Measurements from ENCODE around the gene TIMM17A.

The TIMM17A gene

GRCh38 chr1:201985355-201985754 is 30.1 kb downstream of the TIMM17A start:
- DNase-seq: no peak

DNA sequence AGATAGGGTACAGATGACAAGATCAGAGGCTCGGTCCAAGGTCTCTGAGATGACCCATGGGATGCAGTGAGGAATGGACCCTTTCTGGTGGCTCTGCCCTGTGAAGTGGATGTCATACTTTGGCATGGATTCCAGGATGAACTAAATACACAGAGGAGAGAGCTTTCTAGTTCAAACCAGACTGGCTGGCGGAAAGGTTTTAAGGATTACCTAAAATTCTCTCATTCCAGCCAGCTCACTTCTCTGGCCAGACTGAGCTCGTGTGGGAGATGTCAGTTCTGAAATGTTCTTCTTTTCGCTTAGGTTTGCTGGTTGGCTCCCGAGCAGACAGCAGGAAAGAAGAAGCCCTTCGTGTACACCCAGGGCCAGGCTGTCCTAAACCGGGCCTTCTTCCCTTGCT is 33.3 kb downstream of the TIMM17A start:
- DNase-seq: no peak

DNA sequence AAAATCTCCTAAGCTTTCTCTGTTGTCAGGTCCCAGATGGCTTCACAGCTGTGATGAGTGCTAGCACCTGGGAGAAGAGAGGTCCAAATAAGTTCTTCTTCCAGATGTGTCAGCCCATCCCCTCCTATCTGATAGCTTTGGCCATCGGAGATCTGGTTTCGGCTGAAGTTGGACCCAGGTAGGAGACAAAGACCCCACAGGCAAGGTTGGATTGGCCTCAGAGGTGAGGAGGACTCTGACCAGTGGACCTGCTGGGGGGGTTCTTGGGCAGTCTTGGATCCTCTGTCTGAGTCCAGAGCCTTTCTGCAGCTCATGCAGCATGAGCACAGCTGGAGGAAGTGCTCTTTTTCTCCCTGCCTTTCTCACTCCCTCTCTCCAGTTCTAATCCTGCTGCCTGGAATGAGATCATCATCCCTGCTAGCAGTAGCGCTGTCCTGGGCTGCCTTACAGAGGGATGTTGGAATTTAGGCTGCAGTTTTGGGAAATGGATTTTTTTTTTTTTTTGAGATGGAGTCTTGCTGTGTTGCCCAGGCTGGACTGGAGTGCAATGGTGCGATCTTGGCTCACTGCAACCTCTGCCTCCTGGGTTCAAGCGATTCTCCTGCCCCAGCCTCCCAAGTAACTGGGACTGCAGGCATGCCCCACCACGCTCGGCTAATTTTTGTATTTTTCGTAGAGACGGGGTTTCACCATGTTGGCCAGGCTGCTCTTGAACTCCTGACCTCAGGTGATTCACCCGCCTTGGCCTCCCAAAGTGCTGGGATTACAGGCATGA is 34.2 kb downstream of the TIMM17A start:
- no peak for DNase-seq

- no peak for DNase-seq
These were observed 35.1 kb downstream of the TIMM17A start for GRCh38 chr1:201990427-201990826.

DNA sequence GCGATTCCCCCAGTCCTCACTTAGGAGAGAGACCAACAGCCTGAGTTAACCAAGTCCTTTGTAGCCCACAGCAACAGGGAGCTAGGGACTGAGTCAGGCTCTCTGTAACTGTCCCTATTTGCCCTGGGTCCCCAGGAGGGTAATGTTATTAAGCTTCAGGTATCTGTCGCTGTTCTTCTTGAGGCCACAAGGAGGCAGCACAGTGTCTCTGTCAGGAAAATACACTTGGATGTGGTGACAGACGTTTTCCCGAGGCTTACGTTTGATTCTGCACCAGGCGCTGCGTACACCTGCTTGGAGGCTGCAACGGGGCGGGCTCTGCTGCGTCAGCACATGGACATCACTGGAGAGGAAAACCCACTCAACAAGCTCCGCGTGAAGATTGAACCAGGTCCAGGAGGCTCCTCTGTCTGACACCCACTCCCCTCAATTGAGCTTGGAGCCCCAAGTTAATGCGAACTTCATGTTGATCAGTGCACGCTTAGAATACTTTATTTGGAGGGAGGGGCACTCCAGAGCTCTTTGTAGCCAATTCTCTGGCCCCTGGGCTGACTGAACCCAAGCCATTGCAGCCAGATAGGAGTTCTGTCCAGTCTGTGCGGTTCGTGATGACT is 44.4 kb downstream of the TIMM17A start:
- DNase-seq: peak; percentile 50

GRCh38 chr1:202002507-202002906 is 47.2 kb downstream of the TIMM17A start:
- DNase-seq: no peak

DNA sequence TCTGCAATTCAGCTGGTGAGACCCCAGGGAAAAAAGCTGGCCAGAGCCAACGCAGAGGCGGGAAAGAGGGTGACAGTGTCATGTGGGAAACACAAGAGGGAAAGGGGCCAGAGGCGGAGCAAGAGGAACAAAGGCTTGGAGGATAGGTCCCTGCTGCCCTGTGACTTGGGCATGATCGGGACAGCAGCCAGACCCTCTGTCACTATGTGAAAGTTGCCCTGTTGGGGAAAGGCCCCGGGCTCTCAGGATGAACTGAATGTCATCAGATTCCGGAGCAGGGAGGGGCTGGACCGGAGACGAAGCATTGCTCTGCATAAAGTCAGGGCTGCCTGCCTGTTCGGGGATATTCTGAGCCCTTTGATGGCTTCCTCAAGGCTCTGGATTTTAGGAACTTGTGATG is 49.4 kb downstream of the TIMM17A start:
- DNase-seq: no peak

- DNase-seq: no peak
These were observed 50.7 kb downstream of the TIMM17A start for GRCh38 chr1:202005958-202006357.

GRCh38 chr1:202007304-202007703 is 52.0 kb downstream of the TIMM17A start:
- DNase-seq: no peak

DNA sequence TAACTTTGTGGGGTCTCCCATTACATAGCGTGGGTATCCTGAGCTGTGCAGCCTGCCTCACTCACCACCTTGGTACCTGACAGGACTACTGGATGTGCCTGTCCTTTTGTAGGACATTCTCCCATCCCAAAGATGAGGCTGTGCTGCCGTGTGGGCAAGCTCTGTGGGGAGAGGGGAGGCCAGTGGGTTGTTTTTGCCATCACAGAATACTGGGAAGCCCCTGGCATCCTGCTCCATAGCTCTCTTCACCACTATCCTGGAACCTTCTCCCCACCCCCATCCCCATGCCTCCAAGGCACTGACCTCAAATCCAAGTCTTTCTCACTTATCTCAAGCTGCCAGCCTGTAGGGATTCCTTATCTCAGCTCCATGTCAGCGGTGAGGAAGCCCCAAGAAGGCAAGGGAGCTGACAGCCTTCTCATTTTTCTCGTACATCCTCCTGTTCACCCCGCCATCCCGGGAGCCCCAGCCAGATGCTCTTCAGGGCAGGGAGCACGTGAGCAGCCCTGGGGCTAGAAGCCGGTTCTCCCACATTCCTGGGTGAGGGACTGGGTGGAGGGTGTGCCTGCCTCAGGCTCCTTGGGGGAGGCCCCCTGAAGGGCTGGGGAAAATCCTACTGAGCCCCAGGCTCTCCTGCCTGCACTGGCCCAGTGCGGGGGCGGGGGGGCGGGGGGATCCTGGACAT is 52.6 kb downstream of the TIMM17A start:
- no peak for DNase-seq

DNA sequence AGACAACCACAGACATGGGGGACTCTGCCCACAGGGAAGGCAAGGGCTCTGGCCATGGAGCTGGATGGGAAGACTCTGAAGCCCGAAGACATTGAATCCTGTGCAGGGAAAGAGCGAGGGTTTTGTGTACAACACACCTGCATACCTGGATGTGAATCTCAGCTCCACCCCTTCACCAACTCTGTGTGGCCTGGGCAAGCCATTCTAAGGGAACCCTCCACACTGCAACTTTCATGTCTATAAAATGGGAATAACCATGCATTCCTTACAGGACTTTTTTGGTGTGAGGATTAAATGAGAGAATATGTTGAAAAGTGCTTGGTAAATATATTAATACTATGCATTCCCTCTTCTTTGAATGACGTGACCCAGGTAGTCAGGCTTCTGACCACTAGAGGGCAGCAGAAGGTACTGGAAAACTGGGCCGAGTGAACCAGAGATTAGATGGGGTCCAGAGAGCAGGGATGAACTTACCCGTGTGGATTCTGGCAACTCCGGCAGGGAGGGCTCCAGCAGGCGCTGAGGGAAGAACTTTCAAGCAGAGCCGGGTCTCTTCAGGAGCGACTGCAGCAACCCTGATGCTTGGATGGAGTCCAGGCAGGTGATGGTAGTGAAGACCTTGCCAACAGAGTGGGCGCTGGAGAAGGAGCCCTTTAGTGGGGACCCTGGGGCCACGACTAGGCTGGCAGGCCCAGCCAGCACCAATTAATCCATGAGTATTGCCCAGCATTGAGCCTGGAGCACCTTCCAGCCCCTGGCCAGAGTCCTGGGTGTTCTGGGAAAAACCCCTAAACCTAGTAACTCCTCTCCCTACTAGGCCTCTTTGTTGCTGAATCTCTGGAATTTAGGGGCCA is 54.2 kb downstream of the TIMM17A start:
- DNase-seq: peak; percentile 70

DNA sequence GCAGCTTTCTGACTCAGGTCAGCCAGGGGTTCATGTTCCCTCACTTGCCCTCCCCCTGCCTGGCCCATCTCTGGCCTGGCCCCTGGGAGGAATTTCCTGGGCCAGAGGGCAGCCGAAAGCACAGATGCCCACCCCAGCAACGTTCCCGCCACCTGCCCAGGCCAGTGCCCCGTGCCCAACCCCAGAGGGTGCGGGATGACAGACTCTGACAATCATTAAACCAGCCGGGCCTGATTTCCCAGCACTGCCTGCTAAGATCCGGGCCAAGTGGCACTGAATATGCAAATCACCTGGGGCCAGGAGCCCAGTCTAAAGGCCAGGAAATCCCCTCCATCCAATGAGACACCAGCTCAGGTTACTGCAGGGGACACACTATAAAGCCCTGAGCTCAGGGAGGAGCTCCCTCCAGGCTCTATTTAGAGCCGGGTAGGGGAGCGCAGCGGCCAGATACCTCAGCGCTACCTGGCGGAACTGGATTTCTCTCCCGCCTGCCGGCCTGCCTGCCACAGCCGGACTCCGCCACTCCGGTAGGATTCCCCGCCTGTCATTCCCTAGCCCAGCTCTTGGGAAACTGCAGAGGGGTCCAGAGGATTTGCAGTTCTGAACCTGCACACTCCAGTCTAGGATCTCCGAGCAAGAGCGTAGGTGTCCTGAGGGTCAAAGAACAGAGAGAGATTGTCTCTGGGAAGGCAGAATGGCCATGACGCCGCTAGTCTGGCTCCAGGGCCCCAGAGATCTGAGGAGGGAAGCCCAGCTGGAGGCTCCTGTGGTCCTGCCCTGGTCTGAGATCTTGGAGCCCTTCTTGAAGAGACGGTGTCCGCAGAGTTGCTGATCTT is 55.1 kb downstream of the TIMM17A start, which contains the start of gene ELF3:
Gene ELF3, plus strand, starts transcription at position 408 of the 836 bp plus-strand sequence. CDS start 550 bp downstream, outside the sequence.
- no peak for DNase-seq

GRCh38 chr1:202011994-202012393 is 56.7 kb downstream of the TIMM17A start:
- DNase-seq: no peak

DNA sequence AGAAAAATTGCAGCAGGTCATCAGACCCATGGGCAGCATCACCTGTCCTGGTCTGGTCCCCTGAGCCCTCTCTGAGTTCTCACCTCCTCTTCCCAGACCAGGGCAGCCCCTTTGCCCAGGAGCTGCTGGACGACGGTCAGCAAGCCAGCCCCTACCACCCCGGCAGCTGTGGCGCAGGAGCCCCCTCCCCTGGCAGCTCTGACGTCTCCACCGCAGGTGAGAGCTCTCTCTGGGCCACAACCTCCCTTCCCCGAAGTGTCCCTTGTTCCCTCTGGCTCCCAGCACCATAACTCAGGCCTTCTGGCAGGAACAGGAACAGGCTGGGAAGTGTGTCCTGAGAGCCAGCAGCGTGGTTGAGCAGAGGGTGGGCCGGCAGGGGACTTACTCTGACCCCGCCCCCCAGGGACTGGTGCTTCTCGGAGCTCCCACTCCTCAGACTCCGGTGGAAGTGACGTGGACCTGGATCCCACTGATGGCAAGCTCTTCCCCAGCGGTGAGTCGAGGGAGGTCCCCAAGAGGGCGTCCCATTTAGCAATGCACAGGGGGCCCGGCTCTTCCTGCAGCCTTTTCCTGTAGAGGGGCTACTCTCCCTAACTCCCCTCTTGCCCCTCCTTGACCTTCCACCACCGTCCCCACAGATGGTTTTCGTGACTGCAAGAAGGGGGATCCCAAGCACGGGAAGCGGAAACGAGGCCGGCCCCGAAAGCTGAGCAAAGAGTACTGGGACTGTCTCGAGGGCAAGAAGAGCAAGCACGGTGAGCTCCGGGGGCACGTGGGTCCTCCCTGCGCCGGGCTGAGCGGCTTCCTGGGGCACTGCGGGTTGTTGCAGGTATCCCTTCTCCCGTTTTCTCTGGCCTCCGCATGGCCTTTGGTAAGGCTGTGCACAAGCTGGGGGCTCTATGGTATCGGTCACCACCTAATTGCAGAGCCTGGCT is 57.5 kb downstream of the TIMM17A start:
- DNase-seq: no peak

DNA sequence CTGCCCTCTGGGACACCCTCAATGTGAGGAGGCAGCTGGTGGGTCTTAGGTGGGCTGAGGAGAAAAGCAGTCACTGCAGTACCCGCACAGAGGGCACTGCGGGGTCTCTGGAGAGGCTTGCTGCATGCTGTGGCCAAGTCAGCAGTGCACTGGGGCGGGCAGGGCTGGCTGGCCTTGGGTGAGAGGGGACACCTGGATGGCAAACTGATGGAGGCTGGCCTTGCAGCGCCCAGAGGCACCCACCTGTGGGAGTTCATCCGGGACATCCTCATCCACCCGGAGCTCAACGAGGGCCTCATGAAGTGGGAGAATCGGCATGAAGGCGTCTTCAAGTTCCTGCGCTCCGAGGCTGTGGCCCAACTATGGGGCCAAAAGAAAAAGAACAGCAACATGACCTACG is 58.3 kb downstream of the TIMM17A start:
- no peak for DNase-seq

DNA sequence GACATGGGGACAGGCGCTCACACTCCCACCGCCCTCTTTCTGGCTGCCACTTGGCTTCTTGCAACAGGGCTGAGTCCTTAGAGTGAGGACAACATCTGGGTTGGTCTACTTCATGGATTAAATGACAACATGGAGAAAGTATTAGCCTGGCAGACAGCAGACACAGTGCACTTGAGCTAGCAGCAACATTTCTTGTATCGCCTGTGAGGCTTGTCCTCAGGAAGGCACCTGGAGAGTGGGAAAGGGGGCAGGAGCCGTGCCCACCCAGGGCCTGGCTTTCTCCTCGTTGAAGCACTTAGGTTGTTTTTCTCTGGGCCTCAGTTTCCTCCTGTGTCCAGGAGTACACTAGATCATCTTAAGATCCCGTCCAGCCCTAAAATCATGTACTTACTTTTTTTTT is 58.8 kb downstream of the TIMM17A start:
- DNase-seq: no peak

GRCh38 chr1:202014915-202015661 is 59.8 kb downstream of the TIMM17A start:
- no peak for DNase-seq

DNA sequence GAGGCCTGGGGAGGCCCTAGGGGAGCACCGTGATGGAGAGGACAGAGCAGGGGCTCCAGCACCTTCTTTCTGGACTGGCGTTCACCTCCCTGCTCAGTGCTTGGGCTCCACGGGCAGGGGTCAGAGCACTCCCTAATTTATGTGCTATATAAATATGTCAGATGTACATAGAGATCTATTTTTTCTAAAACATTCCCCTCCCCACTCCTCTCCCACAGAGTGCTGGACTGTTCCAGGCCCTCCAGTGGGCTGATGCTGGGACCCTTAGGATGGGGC is 60.3 kb downstream of the TIMM17A start:
- DNase-seq: no peak

GRCh38 chr1:202016022-202016810 is 60.9 kb downstream of the TIMM17A start:
- DNase-seq: no peak

All from activated CD4-positive, alpha-beta T cell treated with anti-CD3 and anti-CD28 coated beads, Interleukin-10, Interleukin-2, amounts not matched to agents 100 ng/mL and 50 ng/mL, durations not matched to agents 16 hours and 8 hours (primary cell).